GM13976 (cell line): ENCODE measurements around the gene DOCK4.

ENCODE experiments used
- DNase-seq: peaks from one replicate; pipeline ENCODE4 v3.0.0; 2012; ENCODE audit warnings: low spot score
- in situ Hi-C: fragments of 300-500 bp; cut with MboI; formaldehyde crosslinking; loops from one replicate; pipeline ENCODE4 v1.12.0; 2022; ENCODE audit warnings: low sequenced_read_pairs, mixed read lengths, inconsistent platforms; ENCODE audit not compliant: unreplicated experiment
- TF ChIP-seq, protein P1 (sequence below): IDR thresholded peaks from 2 replicates; pipeline ENCODE4 v1.5.1; 2012; ENCODE audit warnings: borderline replicate concordance, mild to moderate bottlenecking; ENCODE audit not compliant: insufficient read depth; ENCODE audit errors: extremely low read depth, missing control alignments, control extremely low read depth

Gene DOCK4

GRCh38 chr7:111887734-111888133 is 318.5 kb downstream of the DOCK4 start:
- TF ChIP-seq, protein P1, sequence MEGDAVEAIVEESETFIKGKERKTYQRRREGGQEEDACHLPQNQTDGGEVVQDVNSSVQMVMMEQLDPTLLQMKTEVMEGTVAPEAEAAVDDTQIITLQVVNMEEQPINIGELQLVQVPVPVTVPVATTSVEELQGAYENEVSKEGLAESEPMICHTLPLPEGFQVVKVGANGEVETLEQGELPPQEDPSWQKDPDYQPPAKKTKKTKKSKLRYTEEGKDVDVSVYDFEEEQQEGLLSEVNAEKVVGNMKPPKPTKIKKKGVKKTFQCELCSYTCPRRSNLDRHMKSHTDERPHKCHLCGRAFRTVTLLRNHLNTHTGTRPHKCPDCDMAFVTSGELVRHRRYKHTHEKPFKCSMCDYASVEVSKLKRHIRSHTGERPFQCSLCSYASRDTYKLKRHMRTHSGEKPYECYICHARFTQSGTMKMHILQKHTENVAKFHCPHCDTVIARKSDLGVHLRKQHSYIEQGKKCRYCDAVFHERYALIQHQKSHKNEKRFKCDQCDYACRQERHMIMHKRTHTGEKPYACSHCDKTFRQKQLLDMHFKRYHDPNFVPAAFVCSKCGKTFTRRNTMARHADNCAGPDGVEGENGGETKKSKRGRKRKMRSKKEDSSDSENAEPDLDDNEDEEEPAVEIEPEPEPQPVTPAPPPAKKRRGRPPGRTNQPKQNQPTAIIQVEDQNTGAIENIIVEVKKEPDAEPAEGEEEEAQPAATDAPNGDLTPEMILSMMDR, result no peak
- no peak for DNase-seq

DNA sequence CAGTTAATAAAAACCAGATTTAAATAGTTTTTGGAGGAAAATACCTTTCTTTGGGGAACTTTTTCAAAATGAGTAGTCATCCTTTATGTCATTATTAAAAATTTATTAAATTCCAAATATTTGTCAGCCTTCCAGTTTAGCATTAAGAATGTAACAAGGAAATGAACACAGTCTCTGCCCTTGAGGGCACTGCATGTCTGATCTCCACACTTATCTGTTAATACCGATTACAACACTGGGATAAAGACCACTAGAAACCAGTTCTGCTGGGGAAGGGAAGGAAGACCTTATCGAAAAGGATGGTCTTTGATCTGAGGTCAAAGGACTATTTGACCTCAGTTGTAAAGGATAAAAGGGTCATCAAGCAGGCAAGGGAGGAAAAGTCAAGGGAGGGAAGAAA is 320.0 kb downstream of the DOCK4 start:
- no peak for DNase-seq
- in situ Hi-C loops, result no loop called here
- TF ChIP-seq, protein P1, result no peak

More at GRCh38 chr7:111887734-111888133, 318.5 kb downstream of the DOCK4 start:
- in situ Hi-C loops, result no loop called here

DNA sequence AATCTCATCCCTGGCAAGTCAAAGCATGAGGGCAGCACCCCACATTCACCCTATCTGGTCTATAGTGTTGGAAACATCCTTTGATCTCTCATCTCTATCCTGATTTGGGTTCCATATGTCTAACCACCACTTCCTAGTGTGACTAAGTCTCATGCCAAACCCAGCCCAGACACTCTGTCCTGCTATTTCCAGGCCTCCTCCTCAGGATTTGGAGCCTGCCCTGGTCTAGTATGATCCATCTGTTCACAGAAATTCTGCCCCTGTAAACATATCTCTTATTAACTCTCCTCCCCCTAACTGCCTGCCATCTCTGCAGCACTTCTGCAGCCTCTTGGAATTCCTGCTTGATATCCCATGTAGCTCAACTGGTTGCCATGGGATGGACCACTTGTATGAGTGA is 323.0 kb downstream of the DOCK4 start:
- TF ChIP-seq, protein P1, result no peak

DNA sequence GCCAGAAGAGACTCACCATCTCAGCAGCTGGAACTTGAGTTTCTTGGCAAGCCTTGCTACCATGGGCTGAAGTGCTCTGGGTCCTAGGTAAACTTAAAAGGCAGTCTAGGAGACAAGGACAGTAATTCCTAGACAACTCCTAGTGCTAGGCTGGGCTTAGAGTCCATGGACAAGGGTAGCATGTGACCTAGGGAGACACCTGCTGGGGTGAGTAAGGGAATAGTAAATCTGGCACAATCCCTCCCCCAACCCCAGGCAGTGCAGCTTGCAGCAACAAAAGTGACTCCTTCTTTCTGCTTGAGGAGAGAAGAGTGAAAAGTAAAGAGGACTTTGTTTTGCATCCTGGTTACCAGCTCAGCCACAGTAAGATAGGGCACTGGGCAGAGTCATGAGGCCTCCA is 327.4 kb downstream of the DOCK4 start:
- no peak for DNase-seq
- in situ Hi-C loops, result no loop called here
- TF ChIP-seq, protein P1, result no peak

More for the DNA sequence above, 323.0 kb downstream of the DOCK4 start:
- in situ Hi-C loops, result no loop called here
- no peak for DNase-seq

DNA sequence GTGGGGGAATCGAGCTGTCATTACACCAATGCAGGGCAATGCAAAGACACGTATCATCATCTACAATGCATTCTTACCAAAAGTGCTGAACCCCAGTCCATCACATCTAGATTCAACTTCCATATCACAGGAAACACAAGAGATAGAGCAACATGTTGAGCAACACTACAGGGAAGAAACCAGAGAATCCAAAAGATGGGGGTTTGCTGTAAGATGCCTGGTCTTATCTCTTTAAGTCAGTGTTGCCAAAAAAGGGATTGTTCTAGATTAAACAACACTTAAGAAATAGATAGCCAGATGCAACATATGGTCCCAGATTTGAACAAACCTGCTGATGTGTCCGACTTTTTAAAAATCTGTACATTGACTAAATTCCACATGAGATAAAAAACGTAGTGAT is 328.3 kb downstream of the DOCK4 start:
- no peak for DNase-seq
- in situ Hi-C loops, result no loop called here
- TF ChIP-seq, protein P1, result no peak

DNA sequence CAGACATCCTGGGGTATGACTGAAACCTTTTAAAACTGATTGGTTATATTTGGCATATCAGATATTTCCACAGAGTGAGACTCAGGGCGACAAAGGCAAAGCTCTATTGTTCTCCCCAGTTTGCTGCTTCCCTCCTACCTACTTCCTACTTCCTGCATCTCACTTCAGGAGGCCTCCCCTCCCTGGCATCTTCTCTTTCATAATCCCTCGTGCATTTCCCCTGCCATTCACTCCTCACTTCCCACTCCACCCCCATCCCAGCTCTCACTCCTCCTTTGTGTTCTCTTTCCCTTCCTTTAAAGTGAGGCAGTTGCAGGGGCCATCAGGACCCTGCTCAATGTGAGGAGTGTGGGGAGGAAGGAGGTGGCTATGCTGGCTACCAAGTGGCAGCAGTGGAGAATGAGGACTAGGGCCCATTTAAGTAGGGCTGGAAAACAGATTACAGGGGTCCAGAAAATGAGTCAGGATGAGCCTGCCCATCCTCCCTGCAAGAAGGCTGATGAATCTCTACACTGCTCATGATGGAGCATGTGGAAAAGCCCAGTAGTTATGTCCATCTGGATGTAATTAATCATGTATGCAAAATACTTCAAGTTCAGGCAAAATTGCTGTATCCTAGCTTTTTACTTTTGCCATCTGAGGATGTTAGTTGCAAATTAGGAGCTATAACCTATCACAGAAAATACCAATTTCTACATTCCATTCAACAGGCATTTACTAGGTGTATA is 332.1 kb downstream of the DOCK4 start:
- in situ Hi-C loops, result no loop called here
- no peak for DNase-seq

More for the DNA sequence above, 332.1 kb downstream of the DOCK4 start:
- TF ChIP-seq, protein P1, result no peak
